DMS79 (cell line): Measurements from ENCODE around the gene BTG3.

Experiments
- DNase-seq: peaks from one replicate; lab custom pipeline; 2025; lab: John Stamatoyannopoulos, UW

The BTG3 gene

DNA sequence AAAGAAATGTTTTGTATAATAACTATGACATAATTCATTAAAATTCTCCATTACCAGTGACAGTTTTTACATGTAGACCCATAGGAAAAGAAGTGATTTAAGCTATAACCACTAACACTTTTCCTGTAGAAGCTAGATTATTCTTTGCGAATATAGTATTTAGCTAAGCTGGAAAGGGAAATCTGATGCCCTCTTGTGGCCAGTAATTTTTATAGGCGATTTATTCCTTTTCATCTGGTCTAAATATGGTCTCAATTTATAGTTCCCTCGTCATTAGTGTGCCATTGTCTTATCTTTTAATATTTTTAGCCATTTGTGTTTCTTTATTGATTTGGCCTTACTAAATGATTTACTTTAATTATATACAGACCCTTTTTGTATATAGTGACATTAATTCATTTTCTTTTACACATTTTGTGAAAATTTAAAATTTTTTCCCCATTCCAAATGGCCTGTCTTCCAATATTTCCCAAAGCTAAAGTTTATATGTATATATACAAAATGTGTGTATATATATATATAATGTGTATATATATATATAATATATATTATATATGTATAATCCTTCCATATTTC lies 26.7 kb downstream of the BTG3 start:
- DNase-seq = peak; percentile 6

DNA sequence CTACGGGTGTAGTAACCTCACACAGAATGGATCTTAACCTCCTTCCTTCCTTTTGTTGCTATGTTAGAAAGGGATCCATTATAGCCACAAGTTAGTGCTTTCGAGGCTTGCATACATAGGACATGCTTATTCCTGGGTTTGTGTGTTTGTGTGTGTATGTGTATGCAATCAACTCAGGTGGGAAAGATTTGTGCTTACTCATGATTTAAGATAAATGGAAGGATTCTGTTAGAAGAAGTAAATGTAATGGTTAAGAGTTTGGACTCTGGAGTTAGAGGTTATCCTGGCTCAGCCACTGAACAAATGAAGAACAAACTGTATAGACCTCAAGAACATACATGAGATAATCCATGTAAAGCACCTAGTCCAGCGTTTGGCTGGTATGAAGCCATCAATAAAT lies 28.8 kb downstream of the BTG3 start:
- no peak for DNase-seq

DNA sequence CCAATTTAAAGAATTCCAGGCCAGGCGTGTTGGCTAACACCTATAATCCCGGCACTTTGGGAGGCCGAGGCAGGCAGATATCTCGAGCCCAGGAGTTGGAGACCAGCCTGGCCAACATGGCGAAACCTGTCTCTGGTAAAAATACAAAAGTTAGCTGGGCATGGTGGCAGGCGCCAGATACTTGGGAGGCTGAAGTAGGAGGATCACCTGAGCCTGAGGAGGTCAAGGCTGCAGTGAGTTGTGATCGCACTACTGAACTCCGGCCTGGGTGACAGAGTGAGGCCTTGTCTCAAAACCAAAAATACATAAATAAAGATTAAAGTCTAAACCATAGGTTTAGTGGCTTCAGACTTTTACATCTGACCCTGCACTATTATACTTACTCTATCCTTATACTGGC lies 32.4 kb downstream of the BTG3 start:
- DNase-seq = no peak

DNA sequence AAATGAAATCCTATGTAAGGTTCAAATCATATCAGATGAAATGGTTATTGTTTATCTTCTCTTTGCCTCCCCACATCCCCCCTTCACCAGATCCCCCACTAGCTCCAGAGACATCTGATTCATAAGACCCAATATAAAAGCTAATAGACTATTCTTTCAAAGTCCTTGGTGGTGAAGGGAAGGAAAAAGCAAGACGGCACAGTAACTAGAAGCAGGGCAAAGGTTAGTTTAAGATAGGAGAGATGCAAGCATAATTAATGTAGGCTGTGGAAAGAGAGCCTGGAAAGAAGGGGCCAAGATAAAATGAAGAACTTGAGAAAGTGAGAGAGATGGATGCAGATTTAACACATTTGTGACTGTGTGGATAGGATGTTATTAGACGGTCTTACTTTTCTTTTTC lies 33.8 kb downstream of the BTG3 start:
- DNase-seq = no peak

DNA sequence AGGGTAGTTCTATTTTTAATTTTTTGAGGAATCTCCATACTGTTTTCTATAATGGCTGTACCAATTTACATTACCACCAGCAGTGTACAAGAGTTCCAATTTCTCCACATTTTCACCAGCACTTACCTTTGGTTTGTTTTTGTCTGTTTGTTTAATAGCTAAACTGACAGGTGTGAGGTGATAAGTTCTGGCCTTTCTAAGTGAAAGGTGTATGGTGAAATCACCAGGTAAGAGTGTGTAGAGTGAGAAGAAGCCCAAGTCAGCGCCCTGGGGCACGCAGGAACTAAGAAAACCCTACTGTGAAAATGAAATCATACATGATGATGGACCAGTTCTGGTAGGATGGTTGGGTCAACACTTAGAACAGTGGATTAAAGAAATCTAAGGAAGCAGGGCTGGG lies 34.5 kb downstream of the BTG3 start:
- DNase-seq = no peak

DNA sequence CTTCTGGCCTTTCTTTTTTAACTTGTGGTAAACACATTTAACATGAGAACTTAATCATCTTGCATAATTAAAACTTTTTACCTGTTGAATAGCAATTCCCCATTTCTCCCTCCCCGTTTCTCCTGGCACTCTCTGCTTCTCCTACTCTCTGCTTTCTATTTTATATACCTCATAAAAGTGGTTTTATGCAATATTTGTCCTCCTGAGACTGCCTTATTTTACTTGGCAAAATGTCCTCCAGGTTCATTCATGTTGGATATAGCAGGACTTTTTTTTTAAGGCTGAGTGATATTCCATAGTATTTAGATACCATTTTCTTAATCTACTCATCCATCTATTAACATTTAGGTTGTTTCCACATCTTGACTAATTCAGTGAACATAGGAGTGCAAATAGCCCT lies 35.0 kb downstream of the BTG3 start:
- no peak for DNase-seq

DNA sequence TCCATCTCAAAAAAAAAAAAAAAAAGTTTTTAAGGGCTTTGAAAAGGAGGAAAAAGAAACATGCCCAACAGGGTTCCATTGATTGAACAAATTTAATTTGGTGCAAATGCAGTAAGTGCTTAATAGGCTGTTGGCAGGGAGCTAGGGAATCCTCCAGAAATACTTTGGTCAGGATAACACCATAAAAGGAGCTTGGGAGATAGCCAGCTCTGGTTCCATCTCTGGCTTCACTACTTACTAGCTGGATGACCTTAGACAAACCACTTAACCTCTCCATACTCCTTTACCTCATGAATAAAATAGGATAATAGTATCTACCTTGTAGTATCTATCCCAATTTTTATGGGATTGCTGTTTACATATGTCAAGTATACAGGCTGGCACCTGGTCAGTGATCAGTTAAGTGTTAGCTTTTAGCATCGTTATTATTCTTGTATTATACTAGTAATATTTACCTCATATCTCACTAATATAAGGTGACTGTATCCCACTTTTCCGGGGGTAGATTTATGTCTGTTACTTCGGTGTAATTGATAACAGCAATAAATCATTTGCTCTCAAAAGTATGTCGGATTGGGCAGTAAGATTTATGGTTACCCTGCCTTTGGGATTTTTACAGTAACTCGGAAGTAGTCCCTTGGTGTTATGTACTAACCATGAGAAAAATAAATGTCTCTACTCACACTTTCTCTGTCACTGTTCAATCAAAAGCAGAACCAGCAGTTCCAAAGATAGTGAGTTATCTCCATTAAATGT lies 36.4 kb downstream of the BTG3 start:
- peak; percentile 80 for DNase-seq

DNA sequence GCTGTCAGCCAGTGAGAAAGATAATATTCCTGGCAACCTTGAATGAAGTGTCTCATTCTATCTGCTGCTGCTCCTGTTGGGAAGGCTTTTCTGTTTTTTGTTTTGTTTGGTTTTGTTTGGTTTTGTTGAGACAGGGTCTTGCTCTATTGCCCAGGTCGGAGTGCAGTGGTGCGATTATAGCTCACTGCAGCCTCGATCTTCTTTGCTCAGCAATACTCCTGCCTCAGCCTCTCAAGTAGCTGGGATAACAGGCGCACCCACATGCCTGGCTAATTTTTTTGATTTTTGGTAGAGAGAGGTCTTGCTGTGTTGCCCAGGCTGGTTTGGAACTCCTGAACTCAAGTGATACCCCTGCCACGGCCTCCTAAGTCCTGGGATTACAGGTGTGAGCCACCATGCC lies 37.6 kb downstream of the BTG3 start:
- no peak for DNase-seq

DNA sequence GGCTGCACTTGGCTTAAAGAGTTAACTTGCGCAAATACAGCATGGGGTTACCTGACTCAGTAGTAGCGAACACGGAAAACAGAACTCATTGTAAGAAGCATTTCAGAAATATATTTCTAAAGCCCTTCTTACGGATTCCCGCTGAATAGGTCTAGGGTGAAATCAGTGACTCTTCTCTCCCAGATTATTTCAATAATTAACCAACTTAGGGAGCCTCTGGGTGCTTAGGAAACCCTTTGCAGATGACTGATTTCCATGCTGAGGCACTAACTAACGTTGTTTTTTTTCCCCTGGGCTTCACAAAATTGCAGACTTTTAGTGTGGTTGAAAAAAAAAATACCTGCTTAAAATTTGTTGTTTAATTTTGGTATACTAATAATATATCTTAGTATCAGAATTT lies 40.3 kb downstream of the BTG3 start:
- no peak for DNase-seq

DNA sequence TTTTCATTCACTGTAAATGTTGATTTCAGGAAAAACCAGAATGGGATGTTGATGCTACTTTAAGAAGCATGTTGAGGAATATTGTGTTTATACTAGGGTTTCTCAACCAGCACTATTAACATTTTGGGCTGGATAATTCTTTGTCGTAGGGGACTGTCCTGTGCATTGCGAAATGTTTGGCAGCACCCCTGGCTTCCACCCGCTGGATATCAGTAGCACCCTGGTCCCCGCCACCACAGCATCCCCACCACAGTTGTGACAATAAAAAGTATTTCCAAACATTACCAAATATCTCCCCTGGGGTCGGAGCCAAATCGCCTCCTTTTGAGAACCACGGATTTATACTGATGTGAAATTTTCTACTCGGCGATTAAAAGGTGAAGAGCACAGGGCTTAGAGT lies 41.9 kb downstream of the BTG3 start:
- no peak for DNase-seq

DNA sequence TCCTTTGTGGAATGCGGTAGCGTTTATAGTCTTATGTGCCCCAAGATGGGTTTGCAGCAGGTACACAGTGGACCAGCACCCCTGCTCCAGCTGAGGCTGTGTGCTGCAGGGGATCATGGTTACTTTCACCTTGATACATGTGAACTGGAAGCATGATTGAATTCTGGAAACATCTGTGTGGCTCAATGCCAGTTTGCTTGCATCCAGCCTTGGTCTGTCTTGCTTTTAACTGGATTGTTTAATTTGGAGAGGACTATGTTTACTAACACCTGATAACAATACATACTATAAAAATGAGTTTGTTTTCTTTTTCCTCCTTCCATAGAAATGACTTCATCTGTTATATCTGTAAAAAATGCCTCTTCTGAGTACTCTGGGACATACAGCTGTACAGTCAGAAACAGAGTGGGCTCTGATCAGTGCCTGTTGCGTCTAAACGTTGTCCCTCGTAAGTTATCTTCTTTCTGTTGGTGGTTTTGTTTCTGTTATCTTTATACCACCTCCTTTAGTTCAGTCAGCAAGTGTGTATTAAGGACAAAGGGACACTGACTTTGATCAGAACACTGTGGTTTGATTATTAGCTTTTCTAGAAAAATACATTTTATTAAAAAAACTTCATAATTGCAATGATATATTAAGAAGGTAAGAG lies 52.2 kb downstream of the BTG3 start:
- no peak for DNase-seq

DNA sequence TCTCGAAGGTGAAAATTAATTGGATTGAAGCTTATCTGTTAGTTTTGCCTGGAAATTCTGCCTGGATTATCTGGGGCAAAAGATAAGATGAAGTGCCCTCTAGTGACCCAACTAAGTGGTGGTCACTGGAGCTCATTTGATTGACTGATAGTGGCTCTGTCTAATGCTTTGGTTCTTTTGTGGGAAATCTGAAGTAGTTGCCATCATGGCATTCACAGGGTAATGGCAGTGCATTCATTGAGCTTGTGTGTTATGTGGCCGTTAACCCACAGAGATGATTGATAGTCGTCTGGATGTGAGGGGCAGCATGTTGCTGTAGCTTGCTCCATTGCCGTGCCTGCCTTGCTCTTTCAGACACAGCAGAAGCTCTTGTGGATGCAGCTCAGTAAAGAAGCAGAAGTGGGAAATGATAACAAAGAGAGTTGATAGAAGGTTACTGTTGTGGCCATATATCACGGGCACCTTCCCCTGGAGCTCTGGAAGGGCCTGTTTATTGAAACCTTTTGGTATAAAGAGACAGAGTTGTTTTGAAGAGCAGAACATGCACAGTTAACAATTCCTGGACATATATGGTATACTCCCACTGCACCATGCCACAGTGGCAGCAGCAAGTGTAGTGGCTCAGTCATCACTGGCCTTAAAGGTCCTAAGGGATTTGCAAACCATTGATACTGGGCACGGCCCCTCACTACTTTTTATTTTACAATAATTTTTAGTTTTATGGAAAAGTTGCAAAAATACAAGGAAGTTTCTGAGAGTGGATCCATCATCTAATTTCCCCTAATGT lies 57.8 kb downstream of the BTG3 start:
- DNase-seq = no peak

DNA sequence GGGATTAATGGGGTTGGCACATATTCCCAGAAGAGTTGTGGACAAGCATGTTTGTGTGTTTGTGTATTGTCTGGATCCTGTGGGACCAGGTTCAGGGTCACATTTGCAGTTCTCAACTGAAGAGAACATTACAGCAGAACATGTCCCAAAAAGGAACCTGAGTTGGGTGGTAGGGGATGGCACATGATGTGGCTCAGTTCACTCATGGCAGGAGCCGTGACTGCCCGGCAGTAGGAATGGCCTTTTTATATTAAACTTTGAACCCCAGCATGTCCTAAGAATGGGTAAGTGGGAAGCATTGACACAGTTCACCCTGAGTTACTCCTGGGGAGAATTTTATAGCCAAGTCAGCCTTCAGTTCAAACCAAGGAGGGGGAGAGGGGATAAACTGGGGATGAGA lies 58.6 kb downstream of the BTG3 start:
- DNase-seq = no peak

DNA sequence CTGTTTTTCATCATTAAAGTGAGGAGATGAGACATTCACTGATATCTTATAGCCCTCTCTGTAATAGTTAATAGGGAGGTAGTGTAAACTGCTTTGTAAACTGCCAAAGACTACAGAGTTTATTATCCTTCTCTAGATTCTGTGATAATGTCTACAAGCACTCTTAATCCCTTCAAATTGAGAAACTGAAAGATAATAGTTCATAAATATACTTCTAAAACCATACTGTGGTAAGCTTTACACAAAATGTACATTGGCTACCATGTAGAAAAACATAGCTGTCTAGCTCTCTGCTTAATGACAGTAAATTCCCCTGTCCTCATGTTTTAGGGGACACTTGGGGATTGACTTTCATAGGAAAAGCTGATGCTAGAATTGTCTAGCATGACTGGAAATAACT lies 60.3 kb downstream of the BTG3 start:
- DNase-seq = no peak

DNA sequence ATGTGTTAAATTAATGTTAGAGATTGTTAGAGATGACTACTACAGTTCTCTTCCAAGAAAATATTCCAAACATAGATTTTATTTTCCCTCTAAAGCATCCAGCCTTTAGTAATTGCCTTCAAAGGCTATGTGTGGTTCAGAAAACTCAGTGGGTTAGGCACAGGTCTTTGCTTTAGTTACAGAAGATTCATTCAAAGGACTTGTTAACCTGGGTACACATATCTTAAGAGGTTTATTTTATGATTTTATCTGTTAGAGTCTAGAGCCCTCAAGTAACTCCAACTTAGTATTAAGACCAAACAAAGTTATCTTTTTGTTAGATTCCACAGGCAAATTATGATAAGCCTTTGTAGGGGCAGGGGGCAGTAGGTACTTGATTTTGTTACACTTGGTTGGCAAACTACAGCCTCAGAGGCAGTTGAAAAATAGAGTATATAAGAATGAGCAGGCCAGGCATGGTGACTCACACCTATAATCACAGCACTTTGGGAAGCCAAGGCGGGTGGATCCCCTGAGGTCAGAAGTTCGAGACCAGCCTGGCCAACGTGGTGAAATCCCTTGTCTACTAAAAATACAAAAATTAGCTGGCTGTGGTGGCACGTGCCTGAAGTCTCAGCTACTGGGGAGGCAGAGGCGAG lies 61.9 kb downstream of the BTG3 start:
- no peak for DNase-seq

DNA sequence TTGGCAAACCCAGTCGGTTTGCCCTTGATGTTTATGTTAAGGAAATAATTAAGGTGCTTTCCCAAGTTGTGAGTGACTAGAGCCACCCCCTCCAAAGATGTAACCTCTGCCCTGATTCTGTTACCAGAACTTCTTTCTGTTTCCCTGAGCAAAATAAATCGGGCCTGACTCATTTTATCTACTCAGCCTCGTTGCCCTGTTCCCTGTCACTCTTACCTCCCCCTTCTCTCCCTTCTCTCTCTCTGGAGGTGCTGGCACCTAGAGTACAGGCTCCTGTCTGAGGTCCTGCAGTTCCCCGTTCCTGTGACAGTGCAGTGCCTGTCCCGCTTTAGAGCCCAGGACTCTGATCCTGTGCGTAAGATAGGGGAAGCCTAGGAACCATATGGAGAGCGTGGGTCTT lies 64.4 kb downstream of the BTG3 start:
- DNase-seq = no peak

DNA sequence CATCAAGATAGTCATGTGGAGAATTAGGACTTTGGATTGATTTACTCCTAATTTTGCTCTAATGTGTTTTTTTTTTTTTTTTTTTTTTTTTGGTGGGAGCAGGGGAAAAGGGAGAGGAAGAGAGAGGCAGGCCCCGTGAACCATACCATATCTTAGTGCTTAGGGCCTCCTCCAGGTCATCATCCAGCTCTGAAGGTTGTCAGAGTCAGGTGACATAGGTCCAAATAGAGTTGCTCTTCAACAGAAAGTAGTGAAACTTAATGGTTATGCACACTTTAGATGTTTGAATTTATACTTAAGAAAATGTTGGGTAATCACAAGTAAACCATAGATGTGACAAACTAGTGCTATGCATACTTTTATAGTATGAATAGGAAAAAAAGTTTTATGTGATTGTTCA lies 67.7 kb downstream of the BTG3 start:
- no peak for DNase-seq
